ENCODE results near the gene MET. TPM values are rescaled to one million over a fixed set of nuclear protein-coding genes. Genes with fewer than 3 reads are reported as not detected.

MET gene
- total and polyA plus RNA-seq, 10 of the 15 experiments (the other 5 are each of a cell fraction or from before 2014, with no cell fraction given), result 0.01 to 0.21 TPM; not detected in 8

DNA sequence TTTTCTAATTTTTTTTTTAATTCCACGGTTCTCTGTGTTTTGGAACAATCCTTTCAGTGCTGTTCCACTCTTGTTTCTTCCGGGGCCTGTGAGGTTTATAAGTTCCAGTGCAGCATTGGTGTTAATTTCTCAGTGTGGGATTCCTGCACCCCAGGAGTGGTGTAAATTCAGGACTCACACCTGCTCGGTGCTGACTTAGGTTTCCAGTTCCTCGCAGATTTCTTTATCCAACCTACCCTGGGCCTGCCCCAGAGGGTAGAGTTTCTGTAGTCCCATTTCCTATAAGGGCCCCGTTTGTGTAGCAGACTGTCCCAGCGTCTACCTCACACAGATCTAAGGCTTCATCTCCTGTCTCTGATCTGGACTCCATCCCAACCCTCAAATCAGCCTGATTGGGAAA is 27.4 kb upstream of the MET start:
- in situ Hi-C loops (cut with MboI) (no loop called here), intact Hi-C loops (cut with micrococcal nuclease; ENCODE audit: unreplicated experiment) (no loop called here)
- H3K4me1 ChIP-seq (ENCODE audit: control insufficient read depth, insufficient read depth, low read length), result no peaks in the 10 kb centered on the region
- ChIA-PET RAD21 (ENCODE audit: unreplicated experiment) (no interaction called here), SMC1A (ENCODE audit: uncharacterized antibody, unreplicated experiment) (no interaction called here), POLR2A (no interaction called here), CTCF (interaction anchor here (1.0 kb wide), 1 partner anchor 140 kb away, joined by 3 read pairs; no protein-coding TSS in a partner anchor)
- H3K9me3 ChIP-seq (replicated peaks; ENCODE audit: control insufficient read depth, insufficient read depth, low read length), result no peaks in the 10 kb centered on the region
- H3K9ac ChIP-seq (ENCODE audit: control insufficient read depth, insufficient read depth, low read length), result no peak overlapping the region
- H2AFZ ChIP-seq (ENCODE audit: control insufficient read depth, low read depth, low read length), result no peak overlapping the region
- H3K4me3 ChIP-seq, result no peak overlapping the region
- BruUV-seq (replicated peaks), result no TSS peak
- 48% methylated on average over 6 of the region's 6 CpGs for WGBS (ENCODE audit: insufficient coverage, insufficient replicate concordance, low lambda C conversion rate, missing lambda C conversion rate)
- H3K27me3 ChIP-seq (replicated peaks in 1 of 2; ENCODE audit: control insufficient read depth in 2 of 2, insufficient read depth in 2 of 2, low read length in 1 of 2), result peaks cover 0 to 2% of the 10 kb centered on the region in 2 experiments; a peak in 1 of 4 replicates
- no peaks in the 10 kb centered on the region for H3K36me3 ChIP-seq (ENCODE audit: control insufficient read depth in 2 of 2, insufficient read depth in 2 of 2, low read length in 1 of 2)
- TF ChIP-seq MEF2B (IDR thresholded peaks at IDR 0.05; ENCODE audit: partially characterized antibody, poor library complexity, severe bottlenecking) (no peak), RB1 (IDR thresholded peaks at IDR 0.05; ENCODE audit: borderline replicate concordance) (no peak)
- no peak overlapping the region for H3K4me2 ChIP-seq (ENCODE audit: control insufficient read depth, insufficient read depth)
- H3K27ac ChIP-seq (ENCODE audit: control insufficient read depth, insufficient read depth), result no peak overlapping the region
- FAIRE-seq (no peak), DNase-seq (ENCODE audit: low read depth, low spot score) (no peak), ATAC-seq (no peak)
- no peaks in the 10 kb centered on the region for H3K79me2 ChIP-seq (ENCODE audit: control insufficient read depth, insufficient read depth, low read length)
- H4K20me1 ChIP-seq (ENCODE audit: control insufficient read depth, insufficient read depth), result no peaks in the 10 kb centered on the region

DNA sequence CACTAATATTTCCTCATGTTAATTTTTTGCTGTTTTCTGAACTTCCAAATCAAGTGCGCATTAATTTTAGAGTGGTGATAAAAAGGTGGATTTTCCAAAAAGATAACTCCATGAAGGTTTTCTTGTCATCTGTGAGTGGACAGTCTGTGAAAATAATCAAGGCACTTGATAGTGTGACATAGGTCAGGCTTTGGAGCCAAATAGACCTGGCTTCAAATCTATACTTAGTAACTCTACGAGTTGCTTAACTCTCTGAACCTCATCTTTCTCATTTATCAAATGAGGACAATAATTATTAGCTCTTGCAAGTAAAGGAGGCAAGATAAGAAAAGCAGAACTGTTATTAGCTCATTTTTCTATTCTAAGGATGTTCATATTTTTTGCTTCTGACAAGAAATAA is 24.7 kb upstream of the MET start:
- SMC1A ChIA-PET (ENCODE audit: uncharacterized antibody, unreplicated experiment), result no interaction called here
- CTCF ChIA-PET, result no interaction called here
- ATAC-seq (no peak), FAIRE-seq (no peak), DNase-seq (ENCODE audit: low read depth, low spot score) (no peak)
- Histone ChIP-seq H2AFZ (ENCODE audit: control insufficient read depth, low read depth, low read length) (no peak overlapping the region), H3K4me2 (ENCODE audit: control insufficient read depth, insufficient read depth) (no peak overlapping the region), H3K27ac (ENCODE audit: control insufficient read depth, insufficient read depth) (no peak overlapping the region), H3K9me3 (replicated peaks; ENCODE audit: control insufficient read depth, insufficient read depth, low read length) (no peaks in the 10 kb centered on the region), H3K9ac (ENCODE audit: control insufficient read depth, insufficient read depth, low read length) (no peak overlapping the region), H3K27me3 (replicated peaks in 1 of 2; ENCODE audit: control insufficient read depth in 2 of 2, insufficient read depth in 2 of 2, low read length in 1 of 2) (peaks cover 0 to 2% of the 10 kb centered on the region in 2 experiments; a peak in 1 of 4 replicates), H3K4me3 (no peak overlapping the region), H4K20me1 (ENCODE audit: control insufficient read depth, insufficient read depth) (no peaks in the 10 kb centered on the region), H3K79me2 (ENCODE audit: control insufficient read depth, insufficient read depth, low read length) (no peaks in the 10 kb centered on the region), H3K4me1 (ENCODE audit: control insufficient read depth, insufficient read depth, low read length) (no peaks in the 10 kb centered on the region), H3K36me3 (ENCODE audit: control insufficient read depth in 2 of 2, insufficient read depth in 2 of 2, low read length in 1 of 2) (no peaks in the 10 kb centered on the region)
- WGBS (ENCODE audit: insufficient coverage, insufficient replicate concordance, low lambda C conversion rate, missing lambda C conversion rate), result 50% methylated on average over 2 of the region's 2 CpGs
- RAD21 ChIA-PET (ENCODE audit: unreplicated experiment), result no interaction called here
- in situ Hi-C loops (cut with MboI) (no loop called here), intact Hi-C loops (cut with micrococcal nuclease; ENCODE audit: unreplicated experiment) (no loop called here)
- POLR2A ChIA-PET, result no interaction called here
- BruUV-seq (replicated peaks), result no TSS peak
- TF ChIP-seq, protein P1, sequence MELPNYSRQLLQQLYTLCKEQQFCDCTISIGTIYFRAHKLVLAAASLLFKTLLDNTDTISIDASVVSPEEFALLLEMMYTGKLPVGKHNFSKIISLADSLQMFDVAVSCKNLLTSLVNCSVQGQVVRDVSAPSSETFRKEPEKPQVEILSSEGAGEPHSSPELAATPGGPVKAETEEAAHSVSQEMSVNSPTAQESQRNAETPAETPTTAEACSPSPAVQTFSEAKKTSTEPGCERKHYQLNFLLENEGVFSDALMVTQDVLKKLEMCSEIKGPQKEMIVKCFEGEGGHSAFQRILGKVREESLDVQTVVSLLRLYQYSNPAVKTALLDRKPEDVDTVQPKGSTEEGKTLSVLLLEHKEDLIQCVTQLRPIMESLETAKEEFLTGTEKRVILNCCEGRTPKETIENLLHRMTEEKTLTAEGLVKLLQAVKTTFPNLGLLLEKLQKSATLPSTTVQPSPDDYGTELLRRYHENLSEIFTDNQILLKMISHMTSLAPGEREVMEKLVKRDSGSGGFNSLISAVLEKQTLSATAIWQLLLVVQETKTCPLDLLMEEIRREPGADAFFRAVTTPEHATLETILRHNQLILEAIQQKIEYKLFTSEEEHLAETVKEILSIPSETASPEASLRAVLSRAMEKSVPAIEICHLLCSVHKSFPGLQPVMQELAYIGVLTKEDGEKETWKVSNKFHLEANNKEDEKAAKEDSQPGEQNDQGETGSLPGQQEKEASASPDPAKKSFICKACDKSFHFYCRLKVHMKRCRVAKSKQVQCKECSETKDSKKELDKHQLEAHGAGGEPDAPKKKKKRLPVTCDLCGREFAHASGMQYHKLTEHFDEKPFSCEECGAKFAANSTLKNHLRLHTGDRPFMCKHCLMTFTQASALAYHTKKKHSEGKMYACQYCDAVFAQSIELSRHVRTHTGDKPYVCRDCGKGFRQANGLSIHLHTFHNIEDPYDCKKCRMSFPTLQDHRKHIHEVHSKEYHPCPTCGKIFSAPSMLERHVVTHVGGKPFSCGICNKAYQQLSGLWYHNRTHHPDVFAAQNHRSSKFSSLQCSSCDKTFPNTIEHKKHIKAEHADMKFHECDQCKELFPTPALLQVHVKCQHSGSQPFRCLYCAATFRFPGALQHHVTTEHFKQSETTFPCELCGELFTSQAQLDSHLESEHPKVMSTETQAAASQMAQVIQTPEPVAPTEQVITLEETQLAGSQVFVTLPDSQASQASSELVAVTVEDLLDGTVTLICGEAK (IDR thresholded peaks at IDR 0.05; ENCODE audit: borderline replicate concordance), result no peak
- TF ChIP-seq ZNF217 (IDR thresholded peaks at IDR 0.05) (no peak), SMARCA5 (IDR thresholded peaks at IDR 0.05) (no peak), HCFC1 (IDR thresholded peaks at IDR 0.05; ENCODE audit: low read length) (no peak), MEF2A (IDR thresholded peaks at IDR 0.05; ENCODE audit: insufficient read depth, low read depth, low read length) (no peak), RFX5 (IDR thresholded peaks at IDR 0.05; ENCODE audit: low read depth, low read length) (no peak), STAT1 (conservative IDR thresholded peaks at IDR 0.05) (no peak), TBL1XR1 (IDR thresholded peaks at IDR 0.05; ENCODE audit: low read depth, low read length) (no peak), TCF3 (IDR thresholded peaks at IDR 0.05; ENCODE audit: borderline replicate concordance, insufficient read depth, low read depth, low read length) (no peak), MYC (IDR thresholded peaks at IDR 0.05; ENCODE audit: insufficient read depth, insufficient read length, insufficient replicate concordance, low read length, severe bottlenecking) (no peak)
- TF ChIP-seq, protein P2, sequence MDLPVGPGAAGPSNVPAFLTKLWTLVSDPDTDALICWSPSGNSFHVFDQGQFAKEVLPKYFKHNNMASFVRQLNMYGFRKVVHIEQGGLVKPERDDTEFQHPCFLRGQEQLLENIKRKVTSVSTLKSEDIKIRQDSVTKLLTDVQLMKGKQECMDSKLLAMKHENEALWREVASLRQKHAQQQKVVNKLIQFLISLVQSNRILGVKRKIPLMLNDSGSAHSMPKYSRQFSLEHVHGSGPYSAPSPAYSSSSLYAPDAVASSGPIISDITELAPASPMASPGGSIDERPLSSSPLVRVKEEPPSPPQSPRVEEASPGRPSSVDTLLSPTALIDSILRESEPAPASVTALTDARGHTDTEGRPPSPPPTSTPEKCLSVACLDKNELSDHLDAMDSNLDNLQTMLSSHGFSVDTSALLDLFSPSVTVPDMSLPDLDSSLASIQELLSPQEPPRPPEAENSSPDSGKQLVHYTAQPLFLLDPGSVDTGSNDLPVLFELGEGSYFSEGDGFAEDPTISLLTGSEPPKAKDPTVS (IDR thresholded peaks at IDR 0.05; ENCODE audit: low read depth, low read length), result no peak
